ENCODE data around the gene CYB5R3.
"Not testable (repeated sequence)": the region's sequence is repeated elsewhere in the genome, so short reads cannot be mapped to it uniquely, and the experiment has no call there.

The CYB5R3 gene

DNA sequence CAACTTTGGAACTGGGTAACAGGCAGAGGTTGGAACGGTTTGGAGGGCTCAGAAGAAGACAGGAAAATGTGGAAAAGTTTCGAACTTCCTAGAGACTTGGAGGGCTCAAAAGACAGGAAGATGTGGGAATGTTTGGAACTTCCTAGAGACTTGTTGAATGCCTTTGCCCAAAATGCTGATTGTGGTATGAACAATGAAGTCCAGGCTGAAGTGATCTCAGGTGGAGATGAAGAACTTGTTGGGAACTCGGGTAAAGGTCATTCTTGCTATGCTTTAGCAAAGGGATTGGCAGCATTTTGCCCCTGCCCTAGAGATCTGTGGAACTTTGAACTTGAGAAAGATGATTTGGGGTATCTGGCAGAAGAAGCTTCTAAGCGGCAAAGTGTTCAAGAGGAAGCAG, 28.7 kb upstream of the CYB5R3 start:
- not testable (repeated sequence) for DNase-seq

DNA sequence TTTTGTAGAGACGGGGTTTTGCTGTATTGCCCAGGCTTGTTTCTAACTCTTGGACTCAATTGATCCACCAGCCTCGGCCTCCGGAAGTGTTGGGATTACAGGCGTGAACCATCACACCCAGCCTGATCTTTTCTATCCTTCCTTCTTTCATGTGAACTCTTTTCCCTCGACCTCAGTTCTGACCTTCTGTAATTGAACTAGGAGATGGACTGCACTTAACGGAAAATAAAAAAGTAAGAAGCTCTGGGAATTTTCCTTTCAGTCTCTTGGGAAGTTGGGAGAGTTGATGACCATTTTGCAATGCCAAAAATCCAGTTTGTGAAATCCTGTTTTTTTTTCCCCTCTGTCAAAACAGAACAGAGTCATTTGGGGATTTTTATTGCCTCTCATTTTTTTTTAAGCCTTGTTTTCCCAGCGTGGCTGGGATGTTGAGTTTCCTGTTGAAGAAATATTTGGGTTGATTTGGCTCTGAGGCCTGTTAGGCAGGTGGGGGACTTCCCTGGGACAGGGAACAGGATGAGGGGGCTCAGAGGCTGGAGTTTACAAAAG, 26.9 kb upstream of the CYB5R3 start:
- DNase-seq = no peak

DNA sequence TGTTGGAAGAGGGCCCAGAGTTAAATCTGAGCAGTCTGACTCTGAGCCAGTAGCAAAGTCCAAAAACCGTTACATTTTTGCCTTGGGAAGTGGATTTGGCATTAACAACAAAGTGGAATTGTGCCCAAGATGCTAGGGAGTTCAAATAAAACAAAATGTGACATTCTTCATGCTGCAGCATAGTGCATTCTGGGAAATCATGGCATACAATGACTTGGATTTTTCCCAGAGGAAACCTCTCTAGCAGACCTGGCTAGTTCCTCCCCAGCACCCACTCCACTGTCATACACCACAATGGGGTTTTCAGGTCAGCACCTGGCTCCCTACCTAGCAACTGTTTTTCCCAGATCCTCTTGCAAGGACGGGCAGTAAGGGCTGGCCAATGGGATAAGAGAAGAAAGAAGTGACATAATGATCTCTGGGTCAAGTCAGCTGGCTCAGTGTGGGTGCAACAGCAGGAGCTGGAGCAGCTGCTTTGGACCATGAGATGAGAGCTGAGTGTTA, 24.8 kb upstream of the CYB5R3 start:
- no peak for DNase-seq

DNA sequence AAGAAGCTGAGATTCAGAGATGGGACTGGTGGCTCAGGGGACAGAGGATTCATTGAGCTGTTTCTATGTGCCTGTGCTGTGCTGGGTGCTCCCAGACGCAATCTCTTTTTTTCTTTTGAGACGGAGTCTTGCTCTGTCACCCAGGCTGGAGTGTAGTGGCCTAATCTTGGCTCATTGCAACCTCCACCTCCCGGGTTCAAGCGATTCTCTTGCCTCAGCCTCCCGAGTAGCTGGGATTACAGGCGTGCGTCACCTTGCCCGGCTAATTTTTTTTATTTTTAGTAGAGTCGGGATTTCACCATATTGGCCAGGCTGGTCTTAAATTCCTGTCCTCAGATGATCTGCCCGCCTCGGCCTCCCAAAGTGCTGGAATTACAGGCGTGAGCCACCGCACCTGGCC, 23.9 kb upstream of the CYB5R3 start:
- not testable (repeated sequence) for DNase-seq

DNA sequence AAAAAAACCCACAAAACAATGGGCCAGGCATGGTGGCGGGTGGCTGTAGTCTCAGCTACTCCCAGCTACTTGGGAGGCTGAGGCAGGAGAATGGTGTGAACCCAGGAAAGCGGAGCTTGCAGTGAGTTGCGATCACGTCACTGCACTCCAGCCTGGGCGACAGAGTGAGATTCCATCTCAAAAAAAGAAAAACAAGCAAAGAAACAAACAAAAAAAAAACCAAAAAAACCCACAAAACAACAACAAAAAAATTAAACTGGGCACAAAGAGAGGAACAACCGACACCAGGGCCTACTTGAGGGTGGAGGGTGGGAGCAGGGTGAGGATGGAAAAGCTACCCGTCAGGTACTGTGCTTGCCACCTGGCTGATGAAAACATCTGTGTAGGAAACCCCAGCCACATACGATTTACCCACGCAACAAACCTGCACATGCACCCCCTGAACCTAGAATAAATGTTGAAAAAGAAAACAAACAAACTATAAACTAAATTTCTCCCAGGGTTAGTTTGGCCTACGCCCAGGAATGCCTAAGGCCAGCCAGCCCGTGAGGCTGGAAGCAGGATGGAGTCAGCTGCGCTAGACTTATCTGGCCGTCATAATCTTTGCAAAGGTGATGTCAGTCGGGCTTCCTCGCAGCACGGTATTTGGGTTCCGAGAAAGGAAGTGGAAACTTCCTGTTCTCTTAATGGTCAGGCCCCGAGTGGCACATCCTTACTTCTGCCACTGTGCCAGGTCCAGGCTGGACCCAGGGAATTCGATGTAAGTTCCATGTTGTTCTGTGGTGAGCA, 21.9 kb upstream of the CYB5R3 start:
- no peak for DNase-seq

DNA sequence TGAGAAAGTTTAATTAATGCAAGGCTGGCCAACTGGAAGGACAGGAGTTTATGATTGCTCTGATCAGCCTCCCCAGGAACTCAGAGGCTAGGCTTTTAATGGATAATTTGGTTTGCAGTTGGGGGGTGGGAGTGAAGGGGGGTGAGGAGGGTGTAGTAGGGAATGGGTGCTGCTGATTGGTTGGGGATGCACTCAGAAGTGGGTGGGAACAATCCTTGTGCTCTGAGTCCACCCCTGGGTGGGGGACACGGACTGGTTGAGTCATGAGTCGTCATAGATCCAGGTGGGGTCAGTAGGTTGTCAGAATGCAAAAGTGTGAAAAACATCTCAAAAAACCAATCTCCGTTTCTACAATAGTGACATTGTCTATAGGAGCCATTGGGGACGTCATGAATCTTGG, 20.9 kb upstream of the CYB5R3 start:
- DNase-seq = no peak

DNA sequence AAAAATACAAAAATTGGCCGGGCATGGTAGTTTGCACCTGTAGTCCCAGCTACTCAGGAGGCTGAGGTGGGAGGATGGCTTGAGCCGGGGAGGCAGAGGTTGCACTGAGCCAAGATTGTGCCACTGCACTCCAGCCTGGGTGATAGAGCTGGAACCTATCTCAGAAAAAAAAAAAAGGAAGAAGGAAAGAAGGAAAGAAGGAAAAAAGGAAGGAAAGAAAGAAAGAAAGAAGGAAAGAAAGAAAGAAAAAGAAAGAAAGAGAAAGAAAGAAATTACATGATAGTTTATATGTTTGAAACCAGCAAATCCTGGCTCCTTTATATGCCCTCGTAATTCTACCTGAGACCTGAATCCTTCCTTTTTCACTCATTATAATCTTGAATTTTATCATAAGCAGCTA, 17.2 kb upstream of the CYB5R3 start:
- not testable (repeated sequence) for DNase-seq

DNA sequence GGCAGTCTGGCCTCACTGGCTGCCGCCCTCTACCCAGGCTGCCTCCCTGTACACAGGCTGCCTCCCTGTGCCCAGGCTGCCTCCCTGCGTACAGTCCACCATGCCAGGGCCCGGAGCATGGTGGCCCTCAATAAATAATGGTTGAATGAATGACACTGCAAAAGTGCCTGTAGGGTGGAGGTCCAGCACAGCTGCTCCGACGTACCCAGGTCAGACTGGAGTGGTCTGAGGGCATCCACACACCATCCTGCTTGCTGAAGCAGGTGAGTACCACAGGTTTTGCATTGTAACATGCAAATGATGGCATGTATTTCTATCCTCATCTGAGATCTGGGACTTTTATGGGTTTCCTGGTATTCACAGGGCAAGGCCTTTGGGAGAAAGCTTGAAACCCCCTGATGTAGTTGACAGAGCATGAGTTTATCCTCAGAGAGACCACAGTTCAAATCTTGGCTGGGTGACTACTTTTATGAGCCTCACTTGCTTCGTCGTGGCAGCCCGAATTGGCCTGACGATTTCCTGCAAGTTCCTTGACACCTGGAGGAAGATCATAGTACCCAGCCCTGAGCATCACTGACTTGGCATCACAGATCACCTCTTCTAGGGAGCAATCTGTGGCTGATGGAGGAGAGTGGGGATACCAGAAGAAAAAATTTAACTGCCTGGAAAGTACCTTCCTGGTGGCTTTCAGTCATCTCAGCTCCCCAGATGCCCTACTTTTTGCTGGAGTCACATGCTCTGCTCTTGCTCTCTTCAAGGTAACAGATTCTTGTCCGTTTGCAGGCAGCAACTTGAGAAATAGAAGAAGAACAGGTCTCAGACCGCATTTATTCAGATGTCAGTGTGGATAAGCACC, 16.0 kb upstream of the CYB5R3 start:
- DNase-seq = no peak

DNA sequence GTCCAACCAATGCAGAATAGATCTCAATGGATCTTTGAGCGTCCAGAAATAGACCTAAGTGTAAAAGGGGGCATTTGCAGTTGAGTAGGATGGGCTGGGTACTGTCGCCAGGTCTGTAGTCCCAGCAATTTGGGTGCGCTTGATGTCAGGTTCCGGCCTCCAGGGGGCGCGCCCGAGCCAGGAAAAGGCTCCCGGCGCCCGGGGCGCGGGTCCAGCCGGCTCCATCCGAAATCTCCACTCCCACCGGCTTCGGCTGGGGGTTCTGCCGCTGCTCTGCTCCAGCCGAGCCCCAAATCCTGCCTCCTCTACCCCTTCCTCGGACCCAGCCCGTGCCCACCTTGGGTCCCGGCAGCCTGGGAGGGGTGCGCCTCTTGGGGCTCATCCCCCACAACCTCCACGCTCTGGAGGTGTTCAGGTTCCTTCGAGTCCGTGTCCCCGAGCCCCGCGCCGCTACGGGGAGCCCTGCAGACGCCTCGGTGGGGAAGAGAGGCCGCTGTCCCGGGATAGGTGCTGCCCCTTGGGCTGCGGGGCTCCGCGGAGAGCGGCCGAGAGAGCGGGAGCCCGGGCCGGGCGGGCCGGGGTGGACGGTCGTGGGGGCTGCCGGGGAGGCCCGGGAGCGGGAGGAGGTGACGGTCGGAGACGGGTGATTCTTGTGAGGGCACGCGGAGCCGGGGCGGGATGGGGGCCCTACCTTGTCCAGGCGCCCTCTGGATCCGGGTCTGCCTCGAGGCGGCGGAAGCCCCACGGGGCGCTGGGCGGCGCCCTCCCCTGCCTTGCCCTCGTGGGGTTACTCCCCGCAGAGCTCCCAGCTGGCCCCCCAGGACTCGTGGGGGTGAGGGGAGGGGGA, 13.0 kb upstream of the CYB5R3 start:
- peak; percentile 81 for DNase-seq

DNA sequence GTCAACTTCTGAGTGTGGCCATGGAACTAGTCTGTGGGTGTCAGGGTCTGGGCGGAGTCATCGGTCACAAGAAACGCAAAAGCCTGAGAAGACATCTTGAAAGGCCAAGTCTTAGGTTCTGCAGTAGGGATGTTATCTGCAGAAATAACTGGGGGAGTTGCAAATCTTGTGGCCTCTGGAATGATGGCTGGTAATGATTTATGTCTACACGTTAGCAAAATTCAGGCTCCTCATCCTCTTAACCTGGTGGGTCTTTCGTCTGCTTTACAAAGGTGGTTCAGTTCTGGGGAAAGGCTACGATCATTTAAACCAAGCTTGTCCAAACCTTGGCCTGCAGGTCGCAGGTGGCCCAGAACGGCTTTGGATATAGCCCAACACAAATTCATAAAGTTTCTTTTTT, 7.4 kb upstream of the CYB5R3 start:
- no peak for DNase-seq

DNA sequence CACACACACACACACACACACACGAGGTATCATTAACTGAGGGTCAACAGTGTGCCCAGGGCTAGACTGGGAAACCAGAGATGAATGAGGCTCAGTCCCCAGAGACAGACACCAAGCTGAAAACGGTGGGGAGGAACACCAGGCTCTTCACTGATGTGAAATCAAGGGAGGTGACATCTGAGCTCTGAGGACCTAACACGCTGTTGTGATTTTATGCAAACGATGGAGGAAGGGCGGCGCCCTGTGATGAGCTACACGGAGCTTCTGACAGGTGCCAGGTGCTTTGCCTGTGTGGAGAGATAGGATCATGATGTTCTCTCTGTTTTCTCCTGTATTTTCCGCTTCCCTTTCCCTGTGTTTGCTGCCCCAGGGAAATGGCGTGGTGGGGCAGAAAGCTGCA, 6.5 kb upstream of the CYB5R3 start:
- DNase-seq = no peak

DNA sequence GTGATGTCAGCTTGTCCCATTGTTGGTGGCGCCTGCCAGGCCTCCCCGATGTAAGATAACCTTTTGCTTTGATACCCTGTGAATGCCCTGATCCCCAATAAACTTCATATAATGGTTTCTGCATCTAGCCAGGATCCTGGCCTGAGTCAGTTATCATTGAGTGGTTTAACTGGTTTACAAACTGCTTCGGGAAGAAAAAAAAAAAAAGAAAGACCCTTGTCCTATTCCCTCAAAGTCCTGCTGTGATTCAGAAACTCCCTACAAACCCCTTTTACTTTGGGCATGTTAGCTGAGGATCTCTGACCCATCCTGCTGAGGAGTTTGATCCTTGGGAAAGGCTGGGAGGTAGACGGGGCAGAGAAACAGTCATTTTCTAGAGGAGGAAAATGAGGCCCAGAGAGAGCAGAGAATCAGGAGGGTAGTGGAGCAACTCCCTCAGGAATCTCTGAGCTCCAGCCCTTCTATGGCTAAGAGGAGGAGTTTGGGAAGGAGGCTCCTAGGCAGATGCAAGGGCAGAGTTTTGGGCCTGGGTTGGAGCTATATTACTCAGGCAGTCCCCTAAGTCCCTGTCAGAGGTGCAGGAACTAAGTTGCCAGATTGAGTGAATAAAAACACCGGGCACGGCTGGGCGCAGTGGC, 5.4 kb upstream of the CYB5R3 start:
- no peak for DNase-seq

DNA sequence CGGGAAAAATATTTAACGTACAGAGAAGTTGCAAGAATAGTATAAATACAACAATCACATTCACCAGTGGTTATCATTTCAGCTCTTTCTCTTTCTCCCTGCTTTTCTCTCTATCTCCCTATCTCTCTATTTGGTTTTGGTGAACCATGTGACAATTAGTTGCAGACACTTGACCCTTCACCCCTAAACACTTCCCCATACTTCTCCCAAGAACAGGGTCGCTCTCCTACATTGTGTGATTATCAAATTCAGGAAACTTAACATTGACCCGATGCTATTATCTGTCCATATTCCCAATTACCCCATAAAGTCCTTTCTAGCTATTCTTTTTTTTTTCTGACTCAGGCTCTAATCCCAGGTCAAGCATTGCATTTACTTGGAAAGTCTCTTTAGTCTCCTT, 4.8 kb upstream of the CYB5R3 start:
- no peak for DNase-seq

DNA sequence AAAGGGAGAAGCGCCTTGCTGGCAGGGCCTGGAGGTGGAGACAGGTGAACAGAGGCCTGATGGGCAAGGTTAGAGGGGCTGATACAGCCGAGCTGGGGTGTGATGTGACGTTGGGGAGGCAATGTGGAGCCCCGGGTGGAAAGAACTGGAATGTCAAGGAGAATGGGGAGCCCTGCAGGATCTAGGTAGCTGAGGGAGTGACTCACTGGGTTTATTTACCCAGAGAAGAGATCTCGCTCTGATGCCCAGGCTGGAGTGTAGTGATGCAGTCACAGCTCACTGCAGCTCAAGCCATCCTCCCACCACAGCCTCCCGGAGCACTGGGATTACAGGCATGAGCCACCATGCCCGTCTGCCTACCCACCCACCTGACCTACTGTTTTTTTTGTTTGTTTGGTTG, 1.9 kb upstream of the CYB5R3 start:
- no peak for DNase-seq

DNA sequence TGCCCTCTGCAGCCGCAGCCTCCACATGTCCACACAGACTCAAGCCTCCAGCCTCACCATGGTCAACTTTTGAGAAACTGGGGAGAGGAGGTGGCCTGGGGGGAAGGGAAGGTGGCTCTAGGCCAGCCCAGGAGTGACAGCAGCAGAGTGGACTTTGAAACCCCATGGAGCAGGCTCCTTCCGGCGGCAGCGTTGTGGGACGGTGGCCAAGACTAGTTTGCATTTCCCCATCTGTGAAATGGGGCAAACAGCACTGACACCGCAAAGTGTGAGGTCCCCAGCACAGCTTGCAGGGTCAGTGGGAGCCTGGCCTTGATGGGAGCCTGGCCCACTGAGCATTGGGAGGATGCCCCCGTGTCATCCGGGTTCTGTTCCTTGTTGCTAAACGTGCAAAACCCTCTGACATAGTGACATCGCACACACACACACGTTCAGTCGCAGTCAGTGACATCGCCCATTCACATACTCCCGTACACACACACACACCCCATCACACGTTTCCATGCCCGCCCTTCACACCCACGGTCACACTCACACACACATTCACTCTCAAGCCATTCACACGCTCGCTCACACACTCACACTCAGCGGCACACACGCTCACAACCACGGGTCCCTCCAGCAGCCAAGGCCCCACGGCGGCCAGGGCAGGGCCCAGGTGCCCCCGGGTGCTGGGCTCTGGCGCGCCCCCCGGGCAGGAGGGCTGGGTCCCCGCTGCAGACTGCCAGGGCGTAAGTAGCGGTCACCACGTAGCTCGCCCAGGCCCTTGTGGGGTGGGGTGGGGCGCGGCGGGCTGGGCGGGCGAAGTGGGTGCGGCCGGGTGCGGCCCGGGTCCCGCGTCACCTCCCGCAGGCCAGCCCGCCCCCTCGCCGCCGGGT, 585 bp downstream of the CYB5R3 start:
- DNase-seq = peak; percentile 47

DNA sequence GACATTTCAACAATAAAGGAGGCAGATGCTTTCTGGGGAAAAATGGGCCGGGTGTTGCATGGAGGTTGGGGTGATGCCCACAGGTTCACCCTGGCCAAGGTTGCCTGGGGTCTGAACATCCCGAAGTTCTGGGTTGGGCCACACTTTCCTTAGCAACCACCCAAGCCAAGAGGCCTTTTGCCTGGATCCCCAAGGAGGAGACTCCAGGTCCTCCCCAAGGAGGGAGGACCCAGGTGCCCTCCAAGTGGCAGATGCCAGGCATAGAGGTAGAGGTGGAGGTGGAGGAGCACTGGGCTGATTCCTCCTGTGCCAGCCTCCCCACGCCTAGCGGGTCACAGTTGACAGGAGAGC, 1.2 kb downstream of the CYB5R3 start:
- no peak for DNase-seq

DNA sequence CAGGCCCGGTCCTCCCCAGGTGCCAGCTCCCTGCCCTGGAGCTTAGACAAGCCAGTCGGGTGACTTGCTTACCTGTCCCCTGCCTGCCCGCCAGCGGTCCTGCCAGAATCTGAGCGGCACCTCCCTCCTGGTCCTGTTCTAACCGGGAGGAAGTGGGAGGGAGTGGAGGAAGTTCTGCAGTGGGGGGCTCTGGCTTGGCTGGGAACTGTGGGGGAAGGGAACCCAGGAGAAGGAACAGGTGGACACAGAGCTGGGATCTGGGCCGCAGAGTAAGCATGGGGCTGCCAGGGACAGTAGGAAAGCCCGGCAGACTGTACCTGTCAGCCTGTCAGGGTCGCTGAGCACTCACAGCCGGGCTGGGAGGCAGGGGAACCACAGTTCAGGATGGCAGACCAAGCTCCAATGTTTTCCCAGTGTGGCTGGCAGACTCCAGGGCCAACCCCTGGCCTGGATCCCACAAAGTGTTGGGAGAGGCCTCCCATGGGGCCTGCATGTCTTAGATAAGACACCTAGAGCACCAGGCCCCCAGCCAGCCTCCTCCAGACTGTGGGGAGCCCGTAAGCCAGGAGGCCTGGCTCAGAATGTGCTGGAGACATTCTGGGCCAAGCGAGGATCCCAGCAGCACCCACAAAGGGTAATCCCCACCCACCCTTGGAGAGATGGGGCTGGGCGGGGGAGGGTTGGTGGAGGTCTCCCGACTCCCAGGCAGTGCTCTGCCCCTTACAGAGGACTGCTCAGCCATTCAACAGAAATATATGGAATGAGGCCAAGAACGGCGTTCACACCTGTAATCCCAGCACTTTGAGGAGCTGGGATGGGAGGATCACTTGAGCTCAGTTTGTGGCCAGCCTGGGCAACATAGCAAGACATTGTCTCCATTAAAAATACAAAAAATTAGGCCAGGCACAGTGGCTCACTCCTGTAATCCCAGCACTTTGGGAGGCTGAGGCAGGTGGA, 2.3 kb downstream of the CYB5R3 start:
- DNase-seq = no peak

DNA sequence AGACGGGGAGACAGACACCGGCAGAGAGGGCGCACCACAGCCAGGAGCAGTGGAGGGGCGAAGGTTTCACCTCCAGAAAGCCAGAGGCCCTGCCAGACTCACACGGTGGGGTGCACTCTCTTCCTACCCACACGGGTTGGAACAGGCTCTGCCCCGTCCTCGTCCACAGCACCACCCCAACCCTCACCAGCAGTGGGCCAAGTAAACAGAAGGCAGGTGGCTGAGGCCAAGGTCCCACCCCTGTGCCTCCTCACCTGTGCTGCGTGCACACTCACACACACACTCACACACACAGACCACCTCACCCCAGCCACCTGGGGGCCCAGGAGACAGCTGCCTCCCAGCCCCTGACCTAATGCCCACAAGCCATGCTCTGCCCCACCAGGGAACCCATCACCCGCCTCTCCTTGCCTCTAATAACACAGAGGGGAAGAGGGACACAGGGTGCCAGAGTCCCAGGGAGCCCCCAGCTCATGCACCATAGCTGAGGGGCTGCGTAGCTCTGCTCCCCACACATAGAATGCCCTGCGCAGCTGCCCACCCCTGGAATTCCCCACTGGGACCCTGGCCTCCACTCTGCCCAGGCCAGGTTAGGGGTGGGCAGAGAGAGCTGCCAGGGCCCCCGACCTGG, 3.1 kb downstream of the CYB5R3 start:
- DNase-seq = no peak

DNA sequence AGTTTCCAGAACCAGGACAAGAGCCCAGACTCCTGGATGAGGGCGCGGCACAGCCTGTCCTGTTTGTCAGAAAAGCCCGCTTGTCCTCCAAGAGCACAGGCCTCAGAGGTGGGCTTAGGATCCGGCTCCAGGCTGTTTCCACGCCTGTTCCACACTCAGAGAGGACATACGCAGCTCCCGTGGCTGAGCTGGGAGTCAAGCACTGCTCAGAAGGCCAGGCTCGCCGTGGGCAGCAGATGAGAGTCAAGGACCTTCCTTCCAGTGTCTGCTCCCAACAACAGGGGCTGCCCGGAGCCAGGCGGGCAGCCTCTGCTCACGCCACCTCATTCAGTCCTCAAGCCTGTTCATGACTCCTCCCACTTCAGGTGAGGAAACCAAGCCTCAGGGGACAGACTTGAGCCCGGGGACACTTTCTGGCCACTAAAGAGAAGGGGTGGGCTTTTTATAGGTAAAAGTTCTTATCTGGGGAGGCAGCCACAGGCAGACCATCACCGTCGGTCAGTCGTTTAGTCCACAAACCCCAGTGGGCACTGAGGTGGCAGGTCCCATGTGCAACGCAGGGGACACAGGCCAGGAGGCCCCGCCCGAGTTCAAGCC, 3.8 kb downstream of the CYB5R3 start:
- no peak for DNase-seq
